GM06990 (cell line): ENCODE measurements around the gene GCSH.

ENCODE experiments used
- DNase-seq: peaks from one replicate; pipeline ENCODE4 v3.0.0-alpha.2; 2011; ENCODE audit not compliant: insufficient read length; ENCODE audit errors: extremely low read depth
- H3K27me3 ChIP-seq: replicated peaks from 2 replicates; pipeline ENCODE4 v1.6.0; 2011; ENCODE audit warnings: low read length; ENCODE audit not compliant: control insufficient read depth, insufficient read depth
- H3K36me3 ChIP-seq: 2 replicates; pipeline ENCODE4 v1.5.1; 2011; ENCODE audit warnings: low read length; ENCODE audit not compliant: control insufficient read depth, insufficient read depth
- H3K4me3 ChIP-seq: replicated peaks from 2 replicates; pipeline ENCODE4 v1.5.1; 2011; ENCODE audit warnings: low read depth, mild to moderate bottlenecking, control low read depth, low read length
- TF ChIP-seq, protein P1 (sequence below): IDR thresholded peaks from 2 replicates; pipeline ENCODE4 v1.5.1; 2011; ENCODE audit warnings: low read length, control low read depth, mild to moderate bottlenecking, inconsistent platforms; ENCODE audit not compliant: insufficient read depth, poor library complexity, severe bottlenecking

The GCSH gene

DNA sequence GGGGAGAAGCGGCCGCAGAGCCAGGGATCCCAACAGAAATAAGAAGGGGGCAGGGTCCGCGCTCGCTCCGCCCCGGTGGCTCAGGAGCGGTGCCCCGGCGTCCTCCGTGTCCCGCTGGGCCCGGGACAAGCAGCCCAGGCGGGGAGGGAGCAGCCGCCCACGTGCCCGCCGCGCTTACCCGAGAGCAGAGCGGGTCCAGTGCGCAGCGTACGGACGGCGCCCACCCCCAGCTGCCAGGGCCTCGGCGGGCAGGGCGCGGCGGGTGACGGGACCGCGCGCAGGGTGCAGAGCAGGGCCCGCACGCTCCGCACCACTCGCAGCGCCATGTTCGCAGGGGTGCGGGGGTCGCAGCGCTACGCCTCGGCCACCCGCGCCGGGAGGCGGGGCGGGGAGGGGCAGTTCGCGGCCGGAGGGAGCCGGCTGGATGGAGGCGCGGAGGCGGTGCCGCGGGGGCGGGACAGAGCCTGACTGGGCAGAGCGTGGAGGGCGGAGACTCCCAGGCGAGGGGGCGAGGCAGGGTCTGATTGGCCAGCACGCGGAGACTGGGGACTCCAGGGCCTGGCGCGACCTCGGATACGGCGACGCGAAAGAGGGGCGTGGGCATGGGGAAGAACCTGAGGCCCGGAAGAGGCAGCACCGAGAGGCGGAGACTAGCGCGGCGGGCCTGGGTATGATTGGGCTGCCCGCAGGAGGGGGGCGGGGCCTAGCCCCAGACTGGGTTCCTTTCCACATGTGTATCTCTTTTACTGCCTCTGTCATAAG, at the start of gene GCSH:
TSS of gene GCSH (minus strand) at position 443 of the 762 bp plus-strand sequence. CDS start at position 326, 117 bp downstream.
- DNase-seq, result peak; percentile 99
- TF ChIP-seq, protein P1, sequence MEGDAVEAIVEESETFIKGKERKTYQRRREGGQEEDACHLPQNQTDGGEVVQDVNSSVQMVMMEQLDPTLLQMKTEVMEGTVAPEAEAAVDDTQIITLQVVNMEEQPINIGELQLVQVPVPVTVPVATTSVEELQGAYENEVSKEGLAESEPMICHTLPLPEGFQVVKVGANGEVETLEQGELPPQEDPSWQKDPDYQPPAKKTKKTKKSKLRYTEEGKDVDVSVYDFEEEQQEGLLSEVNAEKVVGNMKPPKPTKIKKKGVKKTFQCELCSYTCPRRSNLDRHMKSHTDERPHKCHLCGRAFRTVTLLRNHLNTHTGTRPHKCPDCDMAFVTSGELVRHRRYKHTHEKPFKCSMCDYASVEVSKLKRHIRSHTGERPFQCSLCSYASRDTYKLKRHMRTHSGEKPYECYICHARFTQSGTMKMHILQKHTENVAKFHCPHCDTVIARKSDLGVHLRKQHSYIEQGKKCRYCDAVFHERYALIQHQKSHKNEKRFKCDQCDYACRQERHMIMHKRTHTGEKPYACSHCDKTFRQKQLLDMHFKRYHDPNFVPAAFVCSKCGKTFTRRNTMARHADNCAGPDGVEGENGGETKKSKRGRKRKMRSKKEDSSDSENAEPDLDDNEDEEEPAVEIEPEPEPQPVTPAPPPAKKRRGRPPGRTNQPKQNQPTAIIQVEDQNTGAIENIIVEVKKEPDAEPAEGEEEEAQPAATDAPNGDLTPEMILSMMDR, result no peak
- Histone ChIP-seq H3K27me3 (no peaks in the 10 kb centered on the region), H3K4me3 (peak within 1 kb of the TSS; percentile 82), H3K36me3 (no peaks in the 10 kb centered on the region; the same call in 1 of the 2 replicates)

DNA sequence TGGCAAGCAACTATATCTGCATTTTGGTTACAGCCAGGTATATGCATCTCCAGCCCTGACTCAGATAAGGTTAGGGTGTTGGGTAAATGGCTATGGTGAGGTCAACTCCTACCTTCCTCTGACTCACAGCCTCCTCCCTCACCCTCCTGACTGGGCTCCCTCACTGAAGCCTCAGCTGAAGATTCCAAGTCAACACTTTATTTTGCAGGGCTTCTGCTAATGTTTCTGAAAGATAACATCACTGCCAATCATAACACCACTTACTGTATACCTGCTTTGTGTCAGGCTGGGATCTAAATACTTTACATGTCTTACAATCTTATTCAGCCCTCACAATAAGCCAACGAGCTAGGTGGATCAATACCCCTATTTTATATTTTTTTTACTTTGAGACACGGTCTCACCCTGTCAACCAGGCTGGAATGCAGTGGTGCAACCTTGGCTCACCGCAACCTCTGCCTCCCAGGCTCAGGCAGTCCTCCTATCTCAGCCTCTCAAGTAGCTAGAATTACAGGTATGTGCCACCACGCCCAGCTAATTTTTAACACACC, 47.8 kb upstream of the GCSH start:
- no peak for DNase-seq
- Histone ChIP-seq H3K4me3 (no peak overlapping the region), H3K27me3 (no peaks in the 10 kb centered on the region; the same call in 1 of the 2 replicates), H3K36me3 (no peaks in the 10 kb centered on the region)
- TF ChIP-seq, protein P1, result no peak

DNA sequence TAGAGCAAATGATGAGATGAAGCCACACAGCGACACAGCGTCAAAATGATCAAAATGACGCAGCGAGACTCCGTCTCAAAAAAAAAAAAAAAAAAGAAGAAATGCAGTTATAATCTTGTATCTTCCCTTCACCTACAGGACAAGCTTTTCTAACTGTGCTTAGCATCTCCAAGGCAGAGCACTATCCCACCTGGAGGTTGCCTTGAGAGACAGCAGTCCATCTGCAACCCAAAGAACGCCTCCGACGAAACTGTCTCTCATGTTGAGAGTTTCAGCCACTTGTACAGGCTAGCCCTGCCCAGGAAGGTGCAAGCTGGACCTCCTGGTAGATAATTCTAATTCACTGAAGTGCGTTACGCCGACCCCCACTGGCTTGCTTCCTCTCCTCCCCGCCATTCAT, 46.7 kb upstream of the GCSH start:
- TF ChIP-seq, protein P1, result no peak
- Histone ChIP-seq H3K4me3 (no peak overlapping the region), H3K36me3 (no peaks in the 10 kb centered on the region), H3K27me3 (no peaks in the 10 kb centered on the region)
- no peak for DNase-seq

DNA sequence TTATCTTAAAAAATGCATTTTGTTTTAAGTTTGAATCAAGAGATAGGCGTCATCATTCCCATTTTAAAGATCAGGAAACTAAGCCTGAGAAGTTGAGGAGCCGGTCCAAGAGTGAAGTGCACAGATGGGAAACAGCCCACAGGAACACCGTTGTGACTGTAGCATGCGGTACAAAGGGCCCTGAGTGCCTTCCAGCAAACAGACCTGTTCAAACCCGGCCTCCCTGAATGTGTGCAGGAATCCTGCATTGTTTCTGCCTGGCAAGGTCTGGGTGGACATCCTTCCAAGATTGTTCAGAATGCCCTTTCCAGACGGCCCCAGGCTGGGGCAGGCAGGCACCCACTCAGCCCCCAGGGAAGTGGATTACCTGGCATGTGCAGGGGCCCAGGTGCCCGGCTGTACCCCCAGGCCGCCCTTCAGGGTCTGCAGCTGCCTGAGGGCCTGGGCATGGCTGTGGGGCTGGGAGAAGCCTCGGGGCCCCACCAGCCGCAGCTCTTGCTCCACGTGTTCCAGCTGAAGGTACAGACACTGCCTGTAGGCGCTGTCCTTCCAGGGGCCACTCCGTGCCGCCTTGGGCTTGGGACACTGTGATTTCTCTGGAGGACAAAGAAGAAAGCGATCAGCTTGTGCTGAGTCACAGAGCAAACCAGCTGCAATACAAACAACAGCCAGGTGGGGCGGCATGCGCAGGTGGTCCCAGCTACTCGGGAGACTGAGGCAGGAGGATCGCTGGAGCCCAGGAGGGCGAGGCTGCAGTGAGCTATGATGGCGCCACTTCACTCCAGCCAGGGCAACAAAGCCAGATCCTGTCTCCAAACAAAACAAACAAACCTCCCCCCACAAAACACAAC, 45.0 kb upstream of the GCSH start:
- TF ChIP-seq, protein P1, result peak; percentile 23
- H3K27me3 ChIP-seq, result no peaks in the 10 kb centered on the region
- DNase-seq, result no peak
- no peak overlapping the region for H3K4me3 ChIP-seq
- H3K36me3 ChIP-seq, result no peaks in the 10 kb centered on the region

DNA sequence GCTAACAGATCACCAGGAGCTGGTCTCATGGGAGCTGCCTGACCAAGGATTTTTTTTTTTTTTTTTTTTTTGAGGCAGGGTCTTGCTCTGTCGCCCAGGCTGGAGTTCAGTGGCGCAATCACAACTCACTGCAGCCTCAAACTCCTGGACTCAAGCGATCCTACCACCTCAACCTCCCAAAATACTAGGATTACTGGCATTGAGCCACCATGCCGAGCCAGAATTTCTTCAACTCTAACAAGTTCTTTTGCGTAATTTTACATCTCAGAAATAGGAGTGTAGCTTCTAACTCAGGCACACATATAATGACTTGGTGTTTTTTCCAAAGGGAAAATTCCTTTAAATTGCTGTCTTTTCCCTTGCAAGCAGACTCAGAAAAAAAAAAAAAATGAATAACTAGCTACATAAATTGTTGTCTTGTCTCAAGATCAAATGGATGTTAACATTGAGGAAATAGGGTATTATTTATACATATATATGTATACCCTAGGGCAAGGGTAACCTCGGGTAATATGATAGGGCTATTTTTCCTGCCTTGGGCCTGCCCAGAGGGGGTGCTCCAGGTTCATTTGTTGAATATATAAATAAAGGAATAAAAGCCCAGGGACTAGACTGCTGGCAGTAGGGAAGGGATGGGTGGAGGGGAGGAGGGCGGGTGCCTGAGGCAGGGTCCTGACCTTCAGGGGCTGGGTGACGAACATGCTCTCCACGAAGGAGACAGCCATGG, 42.8 kb upstream of the GCSH start:
- TF ChIP-seq, protein P1, result no peak
- Histone ChIP-seq H3K27me3 (no peaks in the 10 kb centered on the region), H3K36me3 (no peaks in the 10 kb centered on the region), H3K4me3 (no peak overlapping the region)
- DNase-seq, result no peak
